Activated gamma-delta T cell treated with Interleukin-2 at 50 U/mL for 16 hours (primary cell): Measurements from ENCODE around the gene COL6A2.
A peak's percentile ranks its signal among the peaks of the same experiment; 100 is the strongest.

Experiments used
- DNase-seq: peaks from one replicate; pipeline ENCODE4 v3.0.0-alpha.2; 2020

The COL6A2 gene

GRCh38 chr21:46061063-46061462 is 36.8 kb upstream of the COL6A2 start:
- DNase-seq = no peak

GRCh38 chr21:46061518-46061917 is 36.4 kb upstream of the COL6A2 start:
- DNase-seq = no peak

GRCh38 chr21:46061950-46062349 is 36.0 kb upstream of the COL6A2 start:
- DNase-seq = no peak

- DNase-seq = no peak
Measured at GRCh38 chr21:46062471-46063211, 35.3 kb upstream of the COL6A2 start.

GRCh38 chr21:46063227-46063626 is 34.7 kb upstream of the COL6A2 start:
- no peak for DNase-seq

GRCh38 chr21:46063734-46064680 is 33.9 kb upstream of the COL6A2 start:
- DNase-seq = no peak

- DNase-seq = no peak
Measured at GRCh38 chr21:46064870-46065214, 33.1 kb upstream of the COL6A2 start.

- no peak for DNase-seq
Measured at GRCh38 chr21:46065215-46065913, 32.5 kb upstream of the COL6A2 start.

- DNase-seq = no peak
Measured at GRCh38 chr21:46065914-46066551, 31.9 kb upstream of the COL6A2 start.

GRCh38 chr21:46066591-46067331 is 31.2 kb upstream of the COL6A2 start:
- DNase-seq = no peak

GRCh38 chr21:46067505-46068201 is 30.3 kb upstream of the COL6A2 start:
- DNase-seq = no peak

- no peak for DNase-seq
Measured at GRCh38 chr21:46068516-46069079, 29.3 kb upstream of the COL6A2 start.

- no peak for DNase-seq
Measured at GRCh38 chr21:46069166-46069565, 28.7 kb upstream of the COL6A2 start.

- DNase-seq = peak; percentile 1
Measured at GRCh38 chr21:46069719-46070279, 28.1 kb upstream of the COL6A2 start.

GRCh38 chr21:46071082-46071481 is 26.8 kb upstream of the COL6A2 start:
- peak; percentile 1 for DNase-seq

- peak; percentile 2 for DNase-seq
Measured at GRCh38 chr21:46076724-46077123, 21.2 kb upstream of the COL6A2 start.

- DNase-seq = peak; percentile 2
Measured at GRCh38 chr21:46077674-46078101, 20.2 kb upstream of the COL6A2 start.

GRCh38 chr21:46078322-46078977 is 19.5 kb upstream of the COL6A2 start:
- peak; percentile 1 for DNase-seq

- DNase-seq = no peak
Measured at GRCh38 chr21:46078978-46079351, 18.9 kb upstream of the COL6A2 start.
